Lower leg skin (tissue), 3 donors: ENCODE results near the gene WNT6.

Experiments used
- CTCF ChIP-seq, 3 donors: fragments of 450-650 bp; IDR thresholded peaks; one replicate each; pipeline ENCODE4 v1.5.1; 2016; ENCODE audit warnings: antibody characterized with exemption in 3 of 3, mild to moderate bottlenecking in 3 of 3, moderate library complexity in 2 of 3
- POLR2A ChIP-seq, 2 donors: fragments of 450-650 bp; IDR thresholded peaks; one replicate each; pipeline ENCODE4 v1.6.1; 2016 to 2017; ENCODE audit warnings: antibody characterized with exemption in 2 of 2, mild to moderate bottlenecking in 1 of 2, moderate library complexity in 1 of 2

- TF ChIP-seq CTCF (IDR thresholded peaks at IDR 0.05) = no peak
- TF ChIP-seq POLR2A (IDR thresholded peaks at IDR 0.05) = no peak
Measured at GRCh38 chr2:218824004-218824403, 35.6 kb upstream of the WNT6 start.
